Germinal center (tissue), 1 donor: ENCODE measurements around the gene MMP19.
"Not testable (repeated sequence)": the region's sequence is repeated elsewhere in the genome, so short reads cannot be mapped to it uniquely, and the experiment has no call there.

Source experiments
- DNase-seq: peaks from one replicate; pipeline ENCODE4 v3.0.0; 2012; ENCODE audit warnings: mixed read lengths, low spot score

The MMP19 gene

DNA sequence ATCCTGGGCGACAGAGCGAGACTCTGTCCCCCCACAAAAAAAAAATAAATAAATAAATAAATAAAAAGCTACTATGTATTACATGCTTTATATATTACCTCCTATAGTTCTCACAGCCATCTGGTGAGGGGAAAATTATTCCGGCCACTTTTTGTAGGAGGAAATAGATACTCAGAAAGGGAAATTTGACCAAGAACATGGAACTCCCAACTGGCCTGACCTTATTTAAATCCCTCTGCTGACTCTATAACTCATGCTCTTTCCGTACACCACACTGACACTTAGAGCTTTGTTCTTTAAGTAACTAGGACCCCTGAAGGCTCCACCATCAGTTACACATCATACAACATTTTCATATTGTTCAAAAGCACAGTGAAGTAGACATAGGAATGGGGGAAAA is 2.2 kb upstream of the MMP19 start:
- DNase-seq = no peak

DNA sequence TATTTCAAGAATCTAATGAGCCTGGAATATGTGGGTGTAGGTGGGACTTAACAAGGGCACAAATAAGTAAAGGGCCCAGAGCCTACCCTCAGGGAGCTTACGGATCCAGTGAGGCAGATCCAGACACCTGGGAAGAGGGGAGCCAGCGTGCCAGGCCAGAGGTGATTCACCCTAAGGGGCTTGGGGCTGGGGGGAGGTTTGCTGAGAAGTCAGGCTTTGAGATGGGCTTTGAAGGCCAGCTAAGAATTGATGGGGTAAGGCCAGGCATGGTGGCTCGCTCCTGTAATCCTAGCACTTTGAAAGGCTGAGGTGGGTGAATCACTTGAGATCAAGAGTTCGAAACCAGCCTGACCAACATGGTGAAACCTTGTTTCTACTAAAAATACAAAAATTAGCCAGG is 695 bp upstream of the MMP19 start:
- DNase-seq = no peak

DNA sequence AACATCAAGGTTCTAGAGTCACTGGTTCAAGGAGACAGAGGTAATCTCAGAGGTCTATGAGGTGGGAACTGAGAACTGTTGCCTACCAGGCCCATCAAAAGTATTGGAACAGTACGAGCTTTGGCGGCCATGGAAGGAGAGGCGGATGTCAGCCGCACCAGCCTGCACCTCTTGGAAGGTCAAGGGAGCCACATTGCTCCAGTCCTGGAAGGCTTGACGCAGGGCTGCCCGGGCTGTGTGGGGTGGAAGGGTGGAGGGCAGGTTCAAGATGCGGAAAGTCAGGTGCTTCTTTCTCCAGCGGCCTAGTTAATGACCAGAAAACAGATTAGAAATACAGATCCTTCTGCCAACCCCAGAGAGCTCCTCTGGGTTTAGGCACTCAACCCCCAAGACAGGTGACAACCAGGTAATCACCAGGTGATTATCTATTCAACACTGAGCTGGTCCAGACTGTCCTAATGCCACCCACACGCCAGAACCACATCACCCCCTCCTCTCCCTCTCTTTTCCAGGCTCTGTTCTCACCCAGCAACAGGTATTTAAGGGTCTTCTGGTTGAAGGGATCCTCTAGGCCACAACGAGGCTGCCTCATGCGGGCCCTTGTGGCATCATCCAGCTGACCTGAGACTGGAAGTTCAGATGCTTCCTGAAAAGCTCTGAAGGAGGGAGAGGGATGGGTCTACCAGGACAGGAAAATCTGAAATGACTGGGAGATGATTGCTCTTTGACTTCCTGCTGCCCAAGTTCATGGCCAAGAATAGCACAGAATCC is 2.0 kb downstream of the MMP19 start:
- DNase-seq = no peak

DNA sequence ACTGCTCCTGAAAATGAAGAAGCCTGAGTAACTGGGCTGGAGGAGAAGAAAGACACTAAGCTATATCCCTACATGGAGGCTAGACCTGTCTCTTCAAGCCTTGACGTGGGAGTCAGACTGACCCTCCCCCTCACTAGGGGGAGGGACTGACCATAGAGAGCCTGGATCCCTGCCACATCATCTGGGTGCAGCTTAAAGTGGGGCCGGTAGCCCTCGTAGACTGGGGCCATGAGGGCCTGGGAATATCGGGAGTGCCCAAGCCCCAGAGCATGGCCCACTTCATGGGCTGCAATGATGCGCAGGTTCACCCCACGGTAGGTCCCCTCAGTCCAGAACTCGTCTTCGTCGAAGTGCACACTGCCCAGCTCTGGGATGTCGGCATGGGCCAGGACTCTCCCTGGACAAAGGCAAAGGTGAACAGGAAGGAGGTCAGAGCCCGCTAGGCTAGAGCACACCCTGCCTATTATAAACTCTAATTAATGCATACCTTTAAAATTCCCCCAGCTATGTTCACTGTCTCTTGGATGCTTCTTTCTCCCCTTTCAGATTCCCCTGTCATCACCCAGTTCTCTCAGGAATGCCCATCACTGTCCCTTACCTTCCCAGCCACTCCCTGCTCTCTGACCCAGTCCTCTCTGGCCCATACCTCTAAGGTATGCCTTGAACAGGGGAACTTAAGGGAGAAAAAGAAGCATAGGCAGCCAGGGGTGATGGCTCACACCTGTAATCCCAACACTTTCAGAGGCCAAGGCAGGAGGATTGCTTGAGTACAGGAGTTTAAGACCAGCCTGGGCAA is 3.2 kb downstream of the MMP19 start:
- no peak for DNase-seq

DNA sequence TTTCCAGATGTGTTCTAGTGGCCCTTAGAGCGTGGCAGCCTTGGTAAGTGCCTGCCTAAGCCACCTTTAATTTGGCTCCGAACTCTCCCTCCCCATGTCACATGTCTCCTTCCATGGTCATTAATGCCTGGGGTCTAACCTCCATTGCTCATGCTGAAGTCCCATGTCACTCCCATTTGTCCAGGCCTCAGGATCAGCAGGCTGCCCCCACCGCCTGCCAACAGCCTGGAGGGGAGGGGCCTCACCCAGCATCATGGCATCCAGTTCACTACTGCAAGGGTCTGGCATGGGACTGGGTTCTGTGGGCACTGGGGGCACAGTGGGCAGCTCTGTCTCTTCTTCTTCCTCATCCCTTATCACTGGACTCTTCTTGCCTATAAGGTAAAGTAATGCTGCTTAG is 4.4 kb downstream of the MMP19 start:
- DNase-seq = no peak

- DNase-seq = not testable (repeated sequence)
Observed at GRCh38 chr12:55834400-55834799, 8.3 kb downstream of the MMP19 start.

- no peak for DNase-seq
Observed at GRCh38 chr12:55833056-55833455, 9.7 kb downstream of the MMP19 start.

- DNase-seq = no peak
Observed at GRCh38 chr12:55831447-55831815, 11.3 kb downstream of the MMP19 start.

- peak; percentile 76 for DNase-seq
Observed at GRCh38 chr12:55830601-55831446, 11.9 kb downstream of the MMP19 start.

DNA sequence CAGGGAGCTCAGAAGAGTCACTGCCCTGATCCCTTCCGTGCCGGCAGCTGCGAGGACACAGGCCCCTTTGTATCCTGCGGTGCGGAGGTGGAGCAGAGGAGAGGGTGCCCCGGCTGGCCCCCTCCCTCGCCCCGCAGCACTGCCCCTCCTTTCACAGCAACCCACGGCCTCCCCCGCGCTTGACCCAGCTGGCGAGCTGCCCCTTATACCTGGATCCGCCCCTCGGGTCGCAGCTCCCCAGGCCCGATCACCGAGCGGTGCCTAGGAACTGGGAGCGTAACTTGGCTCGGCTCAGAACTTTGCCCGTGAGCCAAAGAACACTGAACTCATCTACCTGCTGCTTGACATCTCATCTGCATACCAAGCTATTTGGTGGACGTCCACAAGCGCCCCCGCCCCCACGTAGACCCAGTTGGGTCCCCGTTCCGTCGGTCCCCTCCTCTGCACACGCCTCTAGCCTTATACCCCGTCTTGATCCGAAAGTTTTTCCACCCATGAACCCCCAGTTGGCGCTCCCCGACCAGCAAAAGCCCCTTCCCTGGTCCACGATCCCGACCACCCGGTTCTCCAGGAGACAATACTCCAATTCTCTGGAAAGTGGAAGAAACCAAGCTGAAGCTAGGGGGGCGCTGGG is 12.7 kb downstream of the MMP19 start:
- DNase-seq = peak; percentile 50

DNA sequence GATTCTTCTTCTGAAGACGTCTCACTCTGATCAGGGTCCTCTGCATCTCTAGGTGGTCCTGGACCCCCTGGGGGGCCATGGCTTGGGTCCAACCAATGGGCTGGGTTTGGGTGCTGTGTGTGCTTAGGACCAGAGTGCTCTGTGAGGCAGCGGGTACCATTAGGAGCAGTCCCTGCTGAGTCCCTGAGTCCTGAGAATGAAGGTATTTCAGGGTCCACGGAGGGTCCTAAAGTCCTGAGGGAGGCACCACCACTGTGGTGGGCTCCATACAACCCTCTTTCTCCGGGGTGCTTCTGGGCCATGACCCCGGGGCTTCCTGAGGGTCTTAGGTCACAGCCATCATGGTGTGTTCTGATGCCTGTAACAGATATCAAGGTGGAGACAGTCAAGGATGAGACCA is 14.4 kb downstream of the MMP19 start:
- DNase-seq = no peak

DNA sequence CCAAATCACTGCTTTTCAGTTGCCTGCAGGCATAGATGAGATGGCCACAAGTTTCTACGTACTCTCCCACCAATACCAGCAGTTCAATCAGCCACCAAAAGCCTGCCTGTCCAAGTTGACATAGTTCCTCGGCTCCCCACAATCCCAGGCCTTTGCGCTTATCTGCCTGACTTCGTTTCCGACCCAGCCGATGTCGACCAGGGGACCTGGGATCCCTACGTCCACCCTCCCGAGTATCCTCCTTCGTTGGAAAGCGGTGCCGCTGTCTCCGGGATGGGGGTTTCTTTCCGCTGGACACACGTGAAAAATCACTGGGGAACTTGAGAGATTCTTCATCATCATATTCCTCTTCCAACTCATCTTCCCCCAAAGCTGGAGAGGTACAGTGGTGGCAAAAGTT is 14.9 kb downstream of the MMP19 start:
- no peak for DNase-seq

DNA sequence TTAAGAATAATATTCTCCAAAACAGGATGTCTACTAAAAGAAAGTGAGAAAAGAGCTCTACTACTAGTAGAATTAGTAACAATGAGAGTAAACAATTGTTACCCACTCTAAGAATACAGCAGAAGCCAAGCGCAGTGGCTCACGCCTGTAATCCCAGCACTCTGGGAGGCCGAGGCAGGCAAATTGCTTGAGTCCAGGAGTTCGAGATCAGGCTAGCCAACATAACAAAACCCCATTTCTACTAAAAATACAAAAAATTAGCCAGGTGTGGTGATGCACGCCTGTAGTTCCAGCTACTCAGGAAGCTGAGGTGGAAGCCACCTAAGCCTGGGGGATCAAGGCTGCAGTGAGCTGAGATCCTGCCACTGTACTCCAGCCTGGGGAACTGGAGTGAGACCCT is 18.0 kb downstream of the MMP19 start:
- no peak for DNase-seq

- DNase-seq = no peak
Observed at GRCh38 chr12:55823419-55823818, 19.3 kb downstream of the MMP19 start.

GRCh38 chr12:55822228-55822627 is 20.5 kb downstream of the MMP19 start:
- no peak for DNase-seq

DNA sequence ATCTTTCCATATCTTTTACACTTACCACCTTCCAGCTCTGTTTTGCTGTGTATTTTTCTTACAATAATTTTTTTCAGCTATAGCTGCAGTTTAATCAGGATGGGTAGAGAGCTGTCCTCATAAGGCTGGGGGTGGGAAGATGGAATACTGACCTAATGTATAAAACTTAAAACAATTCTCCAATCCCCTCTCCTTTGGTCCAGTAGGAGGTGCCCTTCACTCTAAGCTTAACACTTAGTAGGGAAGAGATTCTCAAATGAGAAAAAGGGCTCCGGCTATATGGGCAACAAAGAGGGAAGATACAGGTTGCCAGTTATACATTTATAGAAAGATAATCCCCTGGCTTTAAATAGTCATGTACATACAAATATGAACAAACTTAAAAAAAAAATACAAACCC is 22.1 kb downstream of the MMP19 start:
- no peak for DNase-seq

DNA sequence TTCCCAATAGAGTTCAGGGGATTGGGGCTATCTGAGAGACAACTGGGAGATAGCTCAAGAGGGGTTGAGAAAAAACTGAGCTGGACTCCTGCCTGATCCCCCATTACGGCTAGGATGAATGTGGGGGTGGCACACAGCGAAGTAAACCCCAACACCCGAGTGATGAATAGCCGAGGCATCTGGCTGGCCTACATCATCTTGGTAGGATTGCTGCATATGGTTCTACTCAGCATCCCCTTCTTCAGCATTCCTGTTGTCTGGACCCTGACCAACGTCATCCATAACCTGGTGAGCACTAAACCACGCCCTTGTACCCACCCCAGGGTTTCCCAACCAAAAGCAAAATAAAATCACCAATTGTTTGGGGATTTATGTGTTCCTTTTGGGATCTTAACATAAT is 23.9 kb downstream of the MMP19 start:
- DNase-seq = no peak

DNA sequence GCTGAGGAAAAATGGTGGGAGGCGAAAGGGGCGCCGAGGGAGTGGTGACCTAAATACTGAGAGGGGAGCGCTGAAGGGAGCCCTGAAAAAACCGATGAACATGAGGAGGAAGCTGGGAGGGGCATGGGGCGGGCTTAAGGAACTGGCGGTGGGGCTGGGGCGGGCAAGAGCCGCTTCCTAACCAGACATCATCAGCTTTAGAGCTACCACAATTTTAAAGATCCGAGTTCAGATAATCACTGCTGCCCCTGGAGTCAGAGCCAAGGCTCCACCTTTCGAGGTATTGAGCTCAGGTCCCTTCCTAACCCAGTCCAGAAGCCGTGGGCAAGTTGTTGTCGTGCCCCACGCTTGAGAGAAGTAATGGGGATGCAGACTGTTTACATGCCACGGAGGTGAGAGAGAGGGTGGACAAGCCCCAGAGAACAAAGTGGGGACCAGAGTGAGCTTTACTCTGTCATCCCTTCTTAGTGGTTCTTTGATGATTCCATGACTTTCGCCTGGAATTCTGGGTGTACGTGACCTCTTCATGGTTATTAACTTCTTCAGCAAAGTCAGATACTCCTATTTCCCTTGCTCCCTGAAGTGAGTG is 24.5 kb downstream of the MMP19 start:
- DNase-seq = peak; percentile 81

DNA sequence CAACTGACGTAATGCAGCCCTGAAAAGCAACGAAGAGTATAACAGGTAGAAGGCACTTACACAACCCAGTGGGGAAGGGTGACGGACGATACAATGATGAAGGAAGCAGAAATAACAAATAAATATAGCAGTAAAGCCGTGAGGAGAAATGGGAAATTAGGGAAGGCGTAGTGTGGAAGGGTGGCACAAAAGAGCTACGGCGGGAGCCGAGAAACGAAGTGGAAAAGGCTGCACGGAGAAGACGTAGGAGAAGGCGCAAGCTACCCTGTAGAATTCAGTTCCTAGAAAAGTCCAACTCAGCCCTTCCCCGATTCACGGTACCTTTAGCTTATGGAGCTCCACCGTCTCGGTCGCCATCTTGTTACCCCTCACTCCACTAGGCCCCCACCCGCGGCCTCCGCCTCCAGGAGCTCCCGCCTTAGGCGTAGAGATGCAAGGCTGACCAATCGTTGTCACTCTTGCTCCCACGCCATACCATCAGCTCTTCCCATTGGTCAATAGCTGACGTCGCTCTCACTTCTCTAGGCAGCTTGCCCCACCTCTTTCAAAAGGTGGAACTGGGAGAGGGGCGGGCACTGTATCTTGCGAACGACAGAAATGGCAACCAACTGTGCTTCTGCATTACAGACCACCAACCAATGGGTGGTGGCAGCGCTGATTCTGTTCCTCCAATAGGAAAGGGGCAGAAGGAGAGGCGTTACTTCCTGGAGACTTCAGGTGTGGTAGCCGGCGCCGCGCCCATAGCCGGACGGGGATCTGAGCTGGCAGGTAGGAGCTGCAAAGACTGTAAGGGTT is 25.2 kb downstream of the MMP19 start, which contains the start of the genes ORMDL2 and SARNP:
TSS of gene ORMDL2 (plus strand) at position 697 of the 795 bp plus-strand sequence. CDS start 959 bp downstream, outside the sequence.
TSS of gene SARNP (minus strand) at position 380 of the 795 bp plus-strand sequence. CDS start at position 357, 23 bp downstream.
- peak; percentile 99 for DNase-seq

- DNase-seq = peak; percentile 19
Observed at GRCh38 chr12:55816881-55817344, 25.8 kb downstream of the MMP19 start.
